HEK293 (cell line): ENCODE measurements around the gene PSD4.

Experiments
- CTCF ChIA-PET: fragments of 350-600 bp; formaldehyde crosslinking; extraction: SDS; loops from one replicate; lab custom pipeline; 2021; ENCODE audit warnings: antibody characterized with exemption; lab: Yijun Ruan, JAX
- POLR2A ChIA-PET: fragments of 300-600 bp; formaldehyde crosslinking; extraction: SDS; loops from one replicate; lab custom pipeline; 2020; ENCODE audit warnings: antibody characterized with exemption, inconsistent platforms; lab: Yijun Ruan, JAX
- H3K27ac ChIP-seq: fragments of 200-500 bp; sonication (Bioruptor generic); 2 replicates; pipeline ENCODE4 v1.5.1; 2014; ENCODE audit warnings: low read depth, low read length, control low read depth, inconsistent platforms; ENCODE audit errors: extremely low read depth
- H3K36me3 ChIP-seq, 2 experiments: fragments of 200-500 bp in 1 of 2; sonication (Bioruptor generic) in 1 of 2; 1 replicate in 1 of 2; 2 replicates in 1 of 2; pipeline ENCODE4 v1.5.1; 2014 to 2017; ENCODE audit warnings: inconsistent platforms in 2 of 2, low read length in 2 of 2; ENCODE audit not compliant: control insufficient read depth in 2 of 2, insufficient read depth in 1 of 2
- H3K4me1 ChIP-seq: fragments of 200-500 bp; sonication (Bioruptor generic); 2 replicates; pipeline ENCODE4 v1.5.1; 2014; ENCODE audit warnings: mild to moderate bottlenecking, low read length, inconsistent platforms; ENCODE audit not compliant: control insufficient read depth, insufficient read depth
- H3K4me3 ChIP-seq: 2 replicates; pipeline ENCODE4 v1.5.1; 2011; ENCODE audit warnings: low read depth, mild to moderate bottlenecking, control low read depth, low read length, moderate library complexity
- H3K9me3 ChIP-seq: fragments of 200-500 bp; sonication (Bioruptor generic); 2 replicates; pipeline ENCODE4 v1.5.1; 2014; ENCODE audit warnings: low read depth, low read length, inconsistent platforms; ENCODE audit not compliant: control insufficient read depth, insufficient read depth
- BCL11A ChIP-seq: fragments of 450-650 bp; formaldehyde crosslinking; IDR thresholded peaks from 2 replicates; pipeline ENCODE4 v1.5.1; 2016; ENCODE audit warnings: low read depth, missing biosample characterization, missing genetic modification characterization
- SP2 ChIP-seq: fragments of 450-650 bp; formaldehyde crosslinking; IDR thresholded peaks from 2 replicates; pipeline ENCODE4 v1.5.1; 2016; ENCODE audit warnings: missing biosample characterization, missing genetic modification characterization
- SP3 ChIP-seq: fragments of 450-650 bp; formaldehyde crosslinking; IDR thresholded peaks from 2 replicates; pipeline ENCODE4 v1.5.1; 2016; ENCODE audit warnings: missing biosample characterization, missing genetic modification characterization
- ZBTB20 ChIP-seq: fragments of 450-650 bp; formaldehyde crosslinking; IDR thresholded peaks from 2 replicates; pipeline ENCODE4 v1.5.1; 2016; ENCODE audit warnings: missing biosample characterization, missing genetic modification characterization
- ZBTB48 ChIP-seq: fragments of 450-650 bp; formaldehyde crosslinking; IDR thresholded peaks from 2 replicates; pipeline ENCODE4 v1.5.1; 2016; ENCODE audit warnings: missing biosample characterization, missing genetic modification characterization
- ZBTB7A ChIP-seq: fragments of 450-650 bp; formaldehyde crosslinking; IDR thresholded peaks from 2 replicates; pipeline ENCODE4 v1.5.1; 2016; ENCODE audit warnings: low read depth, missing biosample characterization, missing genetic modification characterization
- ZNF114 ChIP-seq: fragments of 450-650 bp; formaldehyde crosslinking; IDR thresholded peaks from 2 replicates; pipeline ENCODE4 v1.5.0; 2017; ENCODE audit warnings: missing biosample characterization, missing genetic modification characterization
- ZNF140 ChIP-seq: fragments of 450-650 bp; formaldehyde crosslinking; IDR thresholded peaks from 2 replicates; pipeline ENCODE4 v1.5.1; 2016; ENCODE audit warnings: missing biosample characterization, missing genetic modification characterization
- ZNF214 ChIP-seq: fragments of 450-650 bp; formaldehyde crosslinking; IDR thresholded peaks from 2 replicates; pipeline ENCODE4 v1.5.1; 2017; ENCODE audit warnings: missing biosample characterization, mild to moderate bottlenecking, missing genetic modification characterization, borderline replicate concordance
- ZNF223 ChIP-seq: fragments of 450-650 bp; formaldehyde crosslinking; IDR thresholded peaks from 2 replicates; pipeline ENCODE4 v1.5.1; 2016; ENCODE audit warnings: missing biosample characterization, missing genetic modification characterization
- ZNF266 ChIP-seq: fragments of 450-650 bp; formaldehyde crosslinking; IDR thresholded peaks from 2 replicates; pipeline ENCODE4 v1.5.1; 2016; ENCODE audit warnings: missing biosample characterization, missing genetic modification characterization, low read depth
- ZNF610 ChIP-seq: fragments of 450-650 bp; formaldehyde crosslinking; IDR thresholded peaks from 2 replicates; pipeline ENCODE4 v1.5.1; 2016; ENCODE audit warnings: missing biosample characterization, missing genetic modification characterization, borderline replicate concordance
- ZNF654 ChIP-seq: fragments of 450-650 bp; formaldehyde crosslinking; IDR thresholded peaks from 2 replicates; pipeline ENCODE4 v1.5.1; 2016; ENCODE audit warnings: low read depth, missing biosample characterization, missing genetic modification characterization
- ZNF677 ChIP-seq: fragments of 450-650 bp; IDR thresholded peaks from 2 replicates; pipeline ENCODE4 v1.5.0; 2018; ENCODE audit warnings: missing biosample characterization, mild to moderate bottlenecking, missing genetic modification characterization, moderate library complexity
- ZNF707 ChIP-seq: fragments of 450-650 bp; formaldehyde crosslinking; IDR thresholded peaks from 2 replicates; pipeline ENCODE4 v1.5.1; 2016; ENCODE audit warnings: missing biosample characterization, missing genetic modification characterization
- TF ChIP-seq, protein P1 (sequence below): fragments of 450-650 bp; formaldehyde crosslinking; IDR thresholded peaks from 2 replicates; pipeline ENCODE4; 2016; ENCODE audit warnings: missing biosample characterization, missing genetic modification characterization
- TF ChIP-seq, protein P2 (sequence below): fragments of 450-650 bp; formaldehyde crosslinking; IDR thresholded peaks from 2 replicates; pipeline ENCODE4 v1.5.0; 2017; ENCODE audit warnings: missing biosample characterization, missing genetic modification characterization, borderline replicate concordance
- TF ChIP-seq, protein P3 (sequence below): fragments of 450-650 bp; formaldehyde crosslinking; IDR thresholded peaks from 2 replicates; pipeline ENCODE4 v1.5.1; 2016; ENCODE audit warnings: missing biosample characterization, missing genetic modification characterization, borderline replicate concordance
- TF ChIP-seq, protein P4 (sequence below): fragments of 450-650 bp; formaldehyde crosslinking; IDR thresholded peaks from 2 replicates; pipeline ENCODE4 v1.5.1; 2016; ENCODE audit warnings: missing biosample characterization, missing genetic modification characterization
- TF ChIP-seq, protein P5 (sequence below): fragments of 450-650 bp; formaldehyde crosslinking; IDR thresholded peaks from 2 replicates; pipeline ENCODE4 v1.5.1; 2016; ENCODE audit warnings: missing biosample characterization, missing genetic modification characterization

The PSD4 gene

DNA sequence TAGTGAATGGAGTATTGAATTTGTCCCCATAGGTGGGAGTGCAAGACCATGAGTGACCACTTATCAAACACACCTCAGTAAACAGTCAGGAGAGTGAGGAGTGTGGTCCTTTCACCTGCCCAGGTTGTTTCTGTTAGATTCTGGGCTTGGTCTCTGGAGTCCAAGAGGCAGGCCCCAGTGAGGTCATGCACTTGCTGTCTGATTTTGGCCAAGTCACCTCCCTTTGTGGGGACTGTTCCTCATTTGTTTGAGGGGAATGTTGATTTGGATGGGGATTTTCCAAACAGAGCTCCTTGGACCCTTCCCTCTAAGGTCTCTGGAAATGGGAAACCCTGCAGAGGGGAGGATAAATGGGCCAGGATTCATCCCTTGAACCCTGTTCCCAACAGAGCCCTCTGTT is 39.1 kb upstream of the PSD4 start:
- H3K4me1 ChIP-seq: no peaks in the 10 kb centered on the region
- ChIA-PET POLR2A (no interaction called here), CTCF (interaction anchor here (0.7 to 9.6 kb wide), 6 partner anchors 15 to 255 kb away, joined by 3 to 177 read pairs (median 35); no protein-coding TSS in a partner anchor)
- H3K27ac ChIP-seq: no peak overlapping the region
- TF ChIP-seq ZNF223: no peak
- TF ChIP-seq, protein P1, sequence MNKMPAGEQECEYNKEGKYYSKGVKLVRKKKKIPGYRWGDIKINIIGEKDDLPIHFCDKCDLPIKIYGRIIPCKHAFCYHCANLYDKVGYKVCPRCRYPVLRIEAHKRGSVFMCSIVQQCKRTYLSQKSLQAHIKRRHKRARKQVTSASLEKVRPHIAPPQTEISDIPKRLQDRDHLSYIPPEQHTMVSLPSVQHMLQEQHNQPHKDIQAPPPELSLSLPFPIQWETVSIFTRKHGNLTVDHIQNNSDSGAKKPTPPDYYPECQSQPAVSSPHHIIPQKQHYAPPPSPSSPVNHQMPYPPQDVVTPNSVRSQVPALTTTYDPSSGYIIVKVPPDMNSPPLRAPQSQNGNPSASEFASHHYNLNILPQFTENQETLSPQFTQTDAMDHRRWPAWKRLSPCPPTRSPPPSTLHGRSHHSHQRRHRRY (tag by site-specific recombination): no peak
- TF ChIP-seq ZNF677 (tag by site-specific recombination): no peak
- TF ChIP-seq, protein P2, sequence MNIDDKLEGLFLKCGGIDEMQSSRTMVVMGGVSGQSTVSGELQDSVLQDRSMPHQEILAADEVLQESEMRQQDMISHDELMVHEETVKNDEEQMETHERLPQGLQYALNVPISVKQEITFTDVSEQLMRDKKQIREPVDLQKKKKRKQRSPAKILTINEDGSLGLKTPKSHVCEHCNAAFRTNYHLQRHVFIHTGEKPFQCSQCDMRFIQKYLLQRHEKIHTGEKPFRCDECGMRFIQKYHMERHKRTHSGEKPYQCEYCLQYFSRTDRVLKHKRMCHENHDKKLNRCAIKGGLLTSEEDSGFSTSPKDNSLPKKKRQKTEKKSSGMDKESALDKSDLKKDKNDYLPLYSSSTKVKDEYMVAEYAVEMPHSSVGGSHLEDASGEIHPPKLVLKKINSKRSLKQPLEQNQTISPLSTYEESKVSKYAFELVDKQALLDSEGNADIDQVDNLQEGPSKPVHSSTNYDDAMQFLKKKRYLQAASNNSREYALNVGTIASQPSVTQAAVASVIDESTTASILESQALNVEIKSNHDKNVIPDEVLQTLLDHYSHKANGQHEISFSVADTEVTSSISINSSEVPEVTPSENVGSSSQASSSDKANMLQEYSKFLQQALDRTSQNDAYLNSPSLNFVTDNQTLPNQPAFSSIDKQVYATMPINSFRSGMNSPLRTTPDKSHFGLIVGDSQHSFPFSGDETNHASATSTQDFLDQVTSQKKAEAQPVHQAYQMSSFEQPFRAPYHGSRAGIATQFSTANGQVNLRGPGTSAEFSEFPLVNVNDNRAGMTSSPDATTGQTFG (tag by site-specific recombination): no peak
- TF ChIP-seq SP3 (tag by site-specific recombination): no peak
- TF ChIP-seq ZNF707 (tag by site-specific recombination): no peak
- TF ChIP-seq ZNF610 (tag by site-specific recombination): no peak
- TF ChIP-seq ZNF140 (tag by site-specific recombination): no peak
- TF ChIP-seq ZNF654: no peak
- TF ChIP-seq SP2 (tag by site-specific recombination): no peak
- no peak for TF ChIP-seq ZBTB48 (tag by site-specific recombination)
- no peak for TF ChIP-seq ZBTB20 (tag by site-specific recombination)
- no peak for TF ChIP-seq ZBTB7A (tag by site-specific recombination)
- TF ChIP-seq, protein P3, sequence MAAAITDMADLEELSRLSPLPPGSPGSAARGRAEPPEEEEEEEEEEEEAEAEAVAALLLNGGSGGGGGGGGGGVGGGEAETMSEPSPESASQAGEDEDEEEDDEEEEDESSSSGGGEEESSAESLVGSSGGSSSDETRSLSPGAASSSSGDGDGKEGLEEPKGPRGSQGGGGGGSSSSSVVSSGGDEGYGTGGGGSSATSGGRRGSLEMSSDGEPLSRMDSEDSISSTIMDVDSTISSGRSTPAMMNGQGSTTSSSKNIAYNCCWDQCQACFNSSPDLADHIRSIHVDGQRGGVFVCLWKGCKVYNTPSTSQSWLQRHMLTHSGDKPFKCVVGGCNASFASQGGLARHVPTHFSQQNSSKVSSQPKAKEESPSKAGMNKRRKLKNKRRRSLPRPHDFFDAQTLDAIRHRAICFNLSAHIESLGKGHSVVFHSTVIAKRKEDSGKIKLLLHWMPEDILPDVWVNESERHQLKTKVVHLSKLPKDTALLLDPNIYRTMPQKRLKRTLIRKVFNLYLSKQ: no peak
- TF ChIP-seq BCL11A (tag by site-specific recombination): no peak
- no peak for TF ChIP-seq ZNF266 (tag by site-specific recombination)
- TF ChIP-seq, protein P4, sequence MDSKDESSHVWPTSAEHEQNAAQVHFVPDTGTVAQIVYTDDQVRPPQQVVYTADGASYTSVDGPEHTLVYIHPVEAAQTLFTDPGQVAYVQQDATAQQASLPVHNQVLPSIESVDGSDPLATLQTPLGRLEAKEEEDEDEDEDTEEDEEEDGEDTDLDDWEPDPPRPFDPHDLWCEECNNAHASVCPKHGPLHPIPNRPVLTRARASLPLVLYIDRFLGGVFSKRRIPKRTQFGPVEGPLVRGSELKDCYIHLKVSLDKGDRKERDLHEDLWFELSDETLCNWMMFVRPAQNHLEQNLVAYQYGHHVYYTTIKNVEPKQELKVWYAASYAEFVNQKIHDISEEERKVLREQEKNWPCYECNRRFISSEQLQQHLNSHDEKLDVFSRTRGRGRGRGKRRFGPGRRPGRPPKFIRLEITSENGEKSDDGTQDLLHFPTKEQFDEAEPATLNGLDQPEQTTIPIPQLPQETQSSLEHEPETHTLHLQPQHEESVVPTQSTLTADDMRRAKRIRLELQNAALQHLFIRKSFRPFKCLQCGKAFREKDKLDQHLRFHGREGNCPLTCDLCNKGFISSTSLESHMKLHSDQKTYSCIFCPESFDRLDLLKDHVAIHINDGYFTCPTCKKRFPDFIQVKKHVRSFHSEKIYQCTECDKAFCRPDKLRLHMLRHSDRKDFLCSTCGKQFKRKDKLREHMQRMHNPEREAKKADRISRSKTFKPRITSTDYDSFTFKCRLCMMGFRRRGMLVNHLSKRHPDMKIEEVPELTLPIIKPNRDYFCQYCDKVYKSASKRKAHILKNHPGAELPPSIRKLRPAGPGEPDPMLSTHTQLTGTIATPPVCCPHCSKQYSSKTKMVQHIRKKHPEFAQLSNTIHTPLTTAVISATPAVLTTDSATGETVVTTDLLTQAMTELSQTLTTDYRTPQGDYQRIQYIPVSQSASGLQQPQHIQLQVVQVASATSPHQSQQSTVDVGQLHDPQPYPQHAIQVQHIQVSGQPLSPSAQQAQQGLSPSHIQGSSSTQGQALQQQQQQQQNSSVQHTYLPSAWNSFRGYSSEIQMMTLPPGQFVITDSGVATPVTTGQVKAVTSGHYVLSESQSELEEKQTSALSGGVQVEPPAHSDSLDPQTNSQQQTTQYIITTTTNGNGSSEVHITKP (tag by site-specific recombination): no peak
- TF ChIP-seq, protein P5, sequence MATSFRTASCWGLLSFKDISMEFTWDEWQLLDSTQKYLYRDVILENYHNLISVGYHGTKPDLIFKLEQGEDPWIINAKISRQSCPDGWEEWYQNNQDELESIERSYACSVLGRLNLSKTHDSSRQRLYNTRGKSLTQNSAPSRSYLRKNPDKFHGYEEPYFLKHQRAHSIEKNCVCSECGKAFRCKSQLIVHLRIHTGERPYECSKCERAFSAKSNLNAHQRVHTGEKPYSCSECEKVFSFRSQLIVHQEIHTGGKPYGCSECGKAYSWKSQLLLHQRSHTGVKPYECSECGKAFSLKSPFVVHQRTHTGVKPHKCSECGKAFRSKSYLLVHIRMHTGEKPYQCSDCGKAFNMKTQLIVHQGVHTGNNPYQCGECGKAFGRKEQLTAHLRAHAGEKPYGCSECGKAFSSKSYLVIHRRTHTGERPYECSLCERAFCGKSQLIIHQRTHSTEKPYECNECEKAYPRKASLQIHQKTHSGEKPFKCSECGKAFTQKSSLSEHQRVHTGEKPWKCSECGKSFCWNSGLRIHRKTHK (tag by site-specific recombination): no peak
- no peak for TF ChIP-seq ZNF214 (tag by site-specific recombination)
- no peak for TF ChIP-seq ZNF114 (tag by site-specific recombination)
- no peaks in the 10 kb centered on the region for H3K9me3 ChIP-seq
- no peaks in the 10 kb centered on the region for H3K36me3 ChIP-seq
- H3K4me3 ChIP-seq: no peak overlapping the region
